Brain microvascular endothelial cell (primary cell): Measurements from ENCODE around the gene MAGED4.
"Not testable (repeated sequence)": the region's sequence is repeated elsewhere in the genome, so short reads cannot be mapped to it uniquely, and the experiment has no call there.

ENCODE experiments used
- DNase-seq: peaks from one replicate; pipeline ENCODE4 v3.0.0-alpha.2; 2020
- H3K27ac ChIP-seq: fragments of 250-450 bp; sonication (Bioruptor Pico); 2 replicates; pipeline ENCODE4 v1.5.1; 2020; ENCODE audit warnings: mild to moderate bottlenecking, moderate library complexity
- H3K27me3 ChIP-seq: fragments of 250-450 bp; sonication (Bioruptor Pico); replicated peaks from 2 replicates; pipeline ENCODE4 v1.5.1; 2020; ENCODE audit warnings: mild to moderate bottlenecking
- H3K36me3 ChIP-seq: fragments of 250-450 bp; sonication (Bioruptor Pico); replicated peaks from 2 replicates; pipeline ENCODE4 v1.5.1; 2020; ENCODE audit warnings: mild to moderate bottlenecking
- H3K4me3 ChIP-seq: 2 replicates; pipeline ENCODE4 v1.5.1; 2011; ENCODE audit warnings: low read depth, mild to moderate bottlenecking, control low read depth, low read length, moderate library complexity
- CTCF ChIP-seq: IDR thresholded peaks from 2 replicates; pipeline ENCODE4 v1.5.1; 2011; ENCODE audit warnings: low read depth, mild to moderate bottlenecking, moderate library complexity, low read length, control low read depth, inconsistent platforms; ENCODE audit errors: missing control alignments
- in situ Hi-C: cut with HindIII; loops from 2 replicates; pipeline ENCODE4 v1.10.0; 2017; ENCODE audit warnings: low sequenced_read_pairs, low pct_ligation_motif_present

The MAGED4 gene

GRCh38 chrX:52184440-52185077, at the start of gene MAGED4:
Gene MAGED4 (plus strand): TSS chrX:52184888. CDS start chrX:52185923, 1,035 bp downstream.
- H3K4me3 ChIP-seq, in situ Hi-C loops, DNase-seq, H3K27ac ChIP-seq, H3K27me3 ChIP-seq, H3K36me3 ChIP-seq: not testable (repeated sequence)

DNA sequence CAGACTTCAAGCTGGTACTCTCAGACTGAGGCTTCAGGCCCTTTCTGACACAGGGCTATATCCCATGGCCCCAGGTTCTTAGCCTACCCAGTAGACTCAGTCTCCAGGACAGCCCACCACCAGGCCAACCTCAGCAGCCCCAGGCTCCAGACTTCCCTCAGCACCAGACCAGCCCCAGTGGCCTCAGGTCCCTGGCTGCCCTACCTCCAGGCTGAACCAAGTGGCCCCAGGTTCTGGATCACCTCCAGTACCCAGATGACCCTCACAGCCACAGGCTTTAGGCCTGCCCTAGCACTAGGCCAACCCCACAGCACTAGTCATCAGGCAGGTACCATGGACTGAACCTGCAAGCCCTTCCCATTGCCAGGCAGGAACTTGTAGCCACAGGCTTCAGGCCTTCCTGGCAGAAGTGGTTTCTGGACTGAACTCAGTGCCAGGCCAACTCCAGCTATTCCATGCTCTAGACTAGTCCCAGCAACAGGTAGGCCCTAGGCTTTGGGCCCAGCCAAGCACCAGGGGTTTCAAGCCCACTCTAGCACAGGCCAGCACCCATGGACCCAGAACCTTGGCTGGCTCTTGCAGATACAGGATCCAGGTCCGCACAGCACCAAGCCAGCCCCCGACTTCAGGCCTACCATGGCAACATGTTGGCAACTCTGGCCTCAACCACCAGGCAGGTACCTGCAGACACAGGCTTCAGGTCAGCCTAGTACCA, 45.7 kb upstream of the MAGED4 start:
- no peak for TF ChIP-seq CTCF
- in situ Hi-C loops, result no loop called here
- H3K36me3 ChIP-seq, result no peaks in the 10 kb centered on the region

GRCh38 chrX:52139545-52139895, 45.2 kb upstream of the MAGED4 start:
- no peak for TF ChIP-seq CTCF
- Histone ChIP-seq H3K27ac (no peak overlapping the region), H3K36me3 (no peaks in the 10 kb centered on the region), H3K4me3 (no peak overlapping the region), H3K27me3 (no peaks in the 10 kb centered on the region)
- in situ Hi-C loops, result no loop called here
- no peak for DNase-seq

More for the DNA sequence above, 45.7 kb upstream of the MAGED4 start:
- no peak overlapping the region for H3K27ac ChIP-seq
- no peaks in the 10 kb centered on the region for H3K27me3 ChIP-seq
- no peak overlapping the region for H3K4me3 ChIP-seq
- no peak for DNase-seq

GRCh38 chrX:52140020-52140419, 44.7 kb upstream of the MAGED4 start:
- in situ Hi-C loops, result no loop called here
- Histone ChIP-seq H3K36me3 (no peaks in the 10 kb centered on the region), H3K27ac (no peak overlapping the region), H3K4me3 (no peak overlapping the region), H3K27me3 (no peaks in the 10 kb centered on the region)
- no peak for TF ChIP-seq CTCF
- no peak for DNase-seq

- in situ Hi-C loops, H3K27ac ChIP-seq, H3K27me3 ChIP-seq, H3K4me3 ChIP-seq, DNase-seq, H3K36me3 ChIP-seq: not testable (repeated sequence)
Measured at GRCh38 chrX:52150667-52151066, 34.0 kb upstream of the MAGED4 start.

DNA sequence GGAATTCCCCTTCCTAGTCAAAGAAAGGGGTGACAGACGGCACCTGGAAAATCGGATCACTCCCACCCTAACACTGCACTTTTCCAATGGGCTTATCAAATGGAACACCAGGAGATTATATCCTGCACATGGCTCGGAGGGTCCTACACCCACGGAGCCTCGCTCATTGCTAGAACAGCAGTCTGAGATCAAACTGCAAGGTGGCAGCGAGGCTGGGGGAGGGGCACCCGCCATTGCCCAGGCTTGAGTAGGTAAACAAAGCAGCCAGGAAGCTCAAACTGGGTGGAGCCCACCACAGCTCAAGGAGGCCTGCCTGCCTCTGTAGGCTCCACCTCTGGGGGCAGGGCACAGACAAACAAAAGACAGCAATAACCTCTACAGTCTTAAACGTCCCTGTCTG, 24.5 kb upstream of the MAGED4 start:
- H3K4me3 ChIP-seq, H3K27me3 ChIP-seq, DNase-seq, H3K27ac ChIP-seq, H3K36me3 ChIP-seq, in situ Hi-C loops: not testable (repeated sequence)

GRCh38 chrX:52166840-52167239, 17.8 kb upstream of the MAGED4 start:
- H3K4me3 ChIP-seq, result no peak overlapping the region
- in situ Hi-C loops, result no loop called here
- TF ChIP-seq CTCF, result no peak
- H3K27ac ChIP-seq, result no peak overlapping the region
- no peaks in the 10 kb centered on the region for H3K36me3 ChIP-seq
- H3K27me3 ChIP-seq, result no peaks in the 10 kb centered on the region
- DNase-seq, result no peak

GRCh38 chrX:52171055-52171454, 13.6 kb upstream of the MAGED4 start:
- H3K4me3 ChIP-seq, DNase-seq, H3K36me3 ChIP-seq, H3K27me3 ChIP-seq, H3K27ac ChIP-seq, in situ Hi-C loops: not testable (repeated sequence)

- DNase-seq, in situ Hi-C loops, H3K27ac ChIP-seq, H3K4me3 ChIP-seq, H3K36me3 ChIP-seq, H3K27me3 ChIP-seq: not testable (repeated sequence)
Measured at GRCh38 chrX:52185078-52185453, 378 bp downstream of the MAGED4 start.

- in situ Hi-C loops, H3K27me3 ChIP-seq, H3K36me3 ChIP-seq, H3K27ac ChIP-seq, DNase-seq, H3K4me3 ChIP-seq: not testable (repeated sequence)
Measured at GRCh38 chrX:52211405-52211804, 26.7 kb downstream of the MAGED4 start.
